Stimulated activated CD8-positive, alpha-beta memory T cell treated with anti-CD3 and anti-CD28 coated beads, Interleukin-12 subunit alpha, Interleukin-12 subunit beta, amount 100 ng/mL, for 24 hours (primary cell): ENCODE results near the gene FHIT.
"Not testable (repeated sequence)": the region's sequence is repeated elsewhere in the genome, so short reads cannot be mapped to it uniquely, and the experiment has no call there.

Experiments
- DNase-seq: peaks from one replicate; pipeline ENCODE4 v3.0.0-alpha.2; 2020; ENCODE audit errors: extremely low read depth

FHIT gene

GRCh38 chr3:61111825-61112224 is 139.4 kb downstream of the FHIT start:
- DNase-seq: no peak

- no peak for DNase-seq
Observed at GRCh38 chr3:61110576-61110975, 140.7 kb downstream of the FHIT start.

- DNase-seq: no peak
Observed at GRCh38 chr3:61108247-61109019, 142.8 kb downstream of the FHIT start.

- DNase-seq: no peak
Observed at GRCh38 chr3:61094608-61095007, 156.6 kb downstream of the FHIT start.

- DNase-seq: no peak
Observed at GRCh38 chr3:61093364-61093763, 157.9 kb downstream of the FHIT start.

GRCh38 chr3:61092870-61093269 is 158.4 kb downstream of the FHIT start:
- DNase-seq: no peak

GRCh38 chr3:61090389-61091169 is 160.7 kb downstream of the FHIT start:
- no peak for DNase-seq

- DNase-seq: no peak
Observed at GRCh38 chr3:61087465-61087864, 163.8 kb downstream of the FHIT start.

- DNase-seq: no peak
Observed at GRCh38 chr3:61081554-61081953, 169.7 kb downstream of the FHIT start.

- DNase-seq: no peak
Observed at GRCh38 chr3:61080737-61081445, 170.4 kb downstream of the FHIT start.

- DNase-seq: no peak
Observed at GRCh38 chr3:61078048-61078752, 173.1 kb downstream of the FHIT start.

- DNase-seq: no peak
Observed at GRCh38 chr3:61077551-61077950, 173.7 kb downstream of the FHIT start.

GRCh38 chr3:61074783-61075182 is 176.5 kb downstream of the FHIT start:
- no peak for DNase-seq

- no peak for DNase-seq
Observed at GRCh38 chr3:61073566-61074165, 177.6 kb downstream of the FHIT start.

GRCh38 chr3:61068084-61068483 is 183.2 kb downstream of the FHIT start:
- DNase-seq: no peak

GRCh38 chr3:61066800-61067199 is 184.5 kb downstream of the FHIT start:
- no peak for DNase-seq

GRCh38 chr3:61066222-61066621 is 185.0 kb downstream of the FHIT start:
- not testable (repeated sequence) for DNase-seq

GRCh38 chr3:61065451-61066011 is 185.7 kb downstream of the FHIT start:
- no peak for DNase-seq

- DNase-seq: no peak
Observed at GRCh38 chr3:61061092-61061723, 190.0 kb downstream of the FHIT start.

GRCh38 chr3:61060411-61060861 is 190.8 kb downstream of the FHIT start:
- no peak for DNase-seq

- no peak for DNase-seq
Observed at GRCh38 chr3:61058836-61059235, 192.4 kb downstream of the FHIT start.
